ENCODE measurements around the gene PCED1B.

Gene PCED1B

DNA sequence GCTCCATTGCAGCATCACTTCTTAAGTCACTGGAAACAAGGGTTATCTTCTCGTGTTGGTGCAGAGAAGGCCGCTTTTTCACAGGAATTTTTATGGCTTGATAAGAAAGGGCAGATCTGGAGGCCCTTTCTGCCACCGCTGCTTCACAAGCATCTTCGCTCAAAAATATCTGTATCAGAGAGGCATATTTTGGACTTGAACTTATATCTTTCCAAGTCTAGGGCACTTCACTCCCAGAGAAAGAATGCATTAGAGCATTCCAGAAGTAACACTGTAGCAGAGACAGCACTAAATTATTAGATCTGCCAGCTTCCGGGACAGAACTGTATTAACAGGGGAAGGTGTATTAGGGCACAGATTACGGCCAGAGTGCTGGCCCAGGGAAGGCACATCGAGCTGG is 152.0 kb downstream of the PCED1B start:
- DNase-seq (ENCODE audit: low read depth): no peak

DNA sequence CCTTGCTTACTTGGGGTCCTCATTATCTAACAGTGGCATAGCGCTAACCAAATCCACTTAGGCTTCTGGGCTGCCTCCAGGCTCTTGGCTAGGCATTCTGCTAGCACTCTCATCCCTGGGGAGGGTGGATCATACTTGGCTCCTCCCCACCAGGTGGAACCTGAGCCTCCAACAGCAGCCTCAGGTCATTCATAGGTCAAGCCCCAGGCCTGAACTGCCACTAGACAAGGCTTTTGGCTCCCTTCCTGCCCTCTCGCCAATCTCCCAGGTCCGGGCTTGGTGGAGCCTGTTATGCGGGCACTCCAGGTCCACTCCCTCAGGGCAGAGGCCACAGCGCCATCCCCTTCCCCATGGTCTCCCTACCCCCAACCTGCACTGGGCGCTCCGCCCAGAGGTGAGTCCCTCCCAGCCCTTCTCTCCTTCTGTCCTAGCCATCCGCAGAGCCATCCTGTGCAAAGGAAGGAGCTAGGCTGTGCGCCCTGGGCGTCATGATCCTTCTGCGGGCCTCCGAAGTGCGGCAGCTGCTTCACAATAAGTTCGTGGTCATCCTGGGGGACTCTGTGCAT is 155.2 kb downstream of the PCED1B start:
- DNase-seq (ENCODE audit: low read depth): no peak

DNA sequence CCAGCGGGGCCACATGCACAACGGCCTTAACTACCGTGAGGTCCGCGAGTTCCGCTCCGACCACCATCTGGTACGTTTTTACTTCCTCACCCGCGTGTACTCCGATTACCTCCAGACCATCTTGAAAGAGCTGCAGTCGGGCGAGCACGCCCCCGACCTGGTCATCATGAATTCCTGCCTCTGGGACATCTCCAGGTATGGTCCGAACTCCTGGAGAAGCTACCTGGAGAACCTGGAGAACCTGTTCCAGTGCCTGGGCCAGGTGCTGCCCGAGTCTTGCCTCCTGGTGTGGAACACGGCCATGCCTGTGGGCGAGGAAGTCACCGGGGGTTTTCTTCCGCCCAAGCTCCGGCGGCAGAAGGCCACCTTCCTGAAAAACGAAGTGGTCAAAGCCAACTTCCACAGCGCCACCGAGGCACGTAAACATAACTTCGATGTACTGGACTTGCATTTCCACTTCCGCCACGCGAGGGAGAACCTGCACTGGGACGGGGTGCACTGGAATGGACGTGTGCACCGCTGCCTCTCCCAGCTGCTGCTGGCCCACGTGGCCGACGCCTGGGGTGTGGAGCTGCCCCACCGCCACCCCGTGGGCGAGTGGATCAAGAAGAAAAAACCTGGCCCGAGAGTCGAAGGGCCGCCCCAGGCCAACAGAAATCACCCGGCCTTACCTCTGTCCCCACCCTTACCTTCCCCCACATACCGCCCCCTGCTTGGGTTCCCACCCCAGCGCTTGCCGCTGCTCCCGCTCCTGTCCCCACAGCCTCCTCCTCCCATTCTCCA is 156.0 kb downstream of the PCED1B start:
- no peak for DNase-seq (ENCODE audit: low read depth)

DNA sequence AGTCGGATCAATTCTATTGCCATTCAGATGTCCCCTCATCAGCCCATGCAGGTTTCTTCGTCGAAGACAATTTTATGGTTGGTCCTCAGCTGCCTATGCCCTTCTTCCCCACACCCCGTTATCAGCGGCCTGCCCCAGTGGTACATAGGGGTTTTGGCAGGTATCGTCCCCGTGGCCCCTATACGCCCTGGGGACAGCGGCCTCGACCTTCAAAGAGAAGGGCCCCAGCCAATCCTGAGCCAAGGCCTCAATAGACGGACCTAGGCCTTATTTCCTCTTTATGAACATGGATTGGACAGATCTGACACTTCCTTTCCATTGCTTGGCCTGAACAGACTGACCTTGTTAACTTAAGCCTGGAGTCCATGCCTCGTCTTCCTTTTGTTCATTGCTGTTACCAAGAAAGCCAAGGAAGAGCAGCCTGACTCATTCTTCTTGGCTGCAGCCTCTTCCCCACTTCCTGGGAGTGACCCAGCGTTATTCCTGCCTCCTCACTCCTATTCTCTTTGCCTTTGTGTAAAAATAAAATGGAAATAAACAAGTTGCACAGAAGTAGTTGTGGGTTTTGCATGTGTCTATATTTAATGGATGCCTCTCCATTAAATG is 156.8 kb downstream of the PCED1B start:
- no peak for DNase-seq (ENCODE audit: low read depth)

DNA sequence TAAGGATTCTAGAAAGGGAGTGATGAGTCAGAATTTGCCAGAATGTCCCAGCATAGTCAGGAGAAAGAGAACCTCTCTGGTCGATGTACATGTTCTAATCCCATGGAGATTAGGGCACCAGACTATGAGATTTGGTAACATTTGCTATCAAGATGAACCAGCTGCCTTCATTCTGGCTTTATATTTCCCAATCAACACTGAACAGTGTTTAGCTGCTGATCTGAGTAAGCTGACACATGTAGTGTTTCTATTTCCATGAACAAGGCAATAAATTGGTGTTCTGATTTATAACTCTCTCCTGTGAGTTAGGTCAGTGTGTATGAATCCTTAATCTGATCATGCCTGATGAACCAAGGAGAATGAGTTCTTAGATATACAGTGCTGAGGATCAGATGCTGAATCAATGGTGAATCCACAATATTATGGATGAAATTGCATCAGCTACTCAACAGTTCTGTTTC is 158.4 kb downstream of the PCED1B start:
- DNase-seq (ENCODE audit: low read depth): no peak

DNA sequence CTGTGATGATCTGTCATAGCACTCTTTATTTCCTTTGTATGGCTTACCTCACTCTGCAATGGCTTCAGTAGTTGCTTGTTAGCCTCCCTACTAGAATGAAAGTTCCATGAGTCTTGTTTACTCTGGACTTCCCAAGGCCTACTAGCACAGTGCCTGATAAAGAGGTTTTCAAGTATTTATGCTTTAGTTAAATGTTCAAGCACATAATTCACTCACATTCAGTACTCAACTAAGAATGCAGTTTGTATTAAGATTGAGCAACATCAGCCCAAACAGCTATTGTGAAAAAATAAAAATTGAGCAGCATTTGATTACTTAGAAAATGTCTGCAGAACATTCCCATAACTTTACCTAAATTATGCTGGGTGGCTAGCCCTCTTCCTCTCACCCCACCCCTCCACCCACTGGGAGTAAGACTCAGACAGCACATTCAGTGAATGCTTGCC is 159.3 kb downstream of the PCED1B start:
- DNase-seq (ENCODE audit: low read depth): no peak

DNA sequence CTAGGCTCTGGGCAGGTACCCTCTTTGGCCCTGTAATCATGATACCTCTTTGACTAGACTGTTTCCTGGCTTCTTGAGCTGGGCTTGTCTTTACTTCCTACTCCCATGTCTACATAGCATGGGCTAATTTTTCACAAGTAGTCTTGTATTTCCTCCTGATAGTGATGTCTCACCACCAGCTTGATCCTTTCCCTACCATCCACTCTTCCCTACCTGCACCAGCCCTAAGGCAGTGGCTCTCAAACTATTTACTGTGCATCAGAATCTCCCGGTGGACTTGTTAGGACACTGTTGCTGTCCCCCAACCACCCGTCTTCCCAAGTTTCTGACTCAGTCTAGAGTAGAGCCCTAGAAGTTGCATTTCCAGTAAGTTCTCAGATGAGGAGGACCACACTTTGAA is 163.0 kb downstream of the PCED1B start:
- no peak for DNase-seq (ENCODE audit: low read depth)

DNA sequence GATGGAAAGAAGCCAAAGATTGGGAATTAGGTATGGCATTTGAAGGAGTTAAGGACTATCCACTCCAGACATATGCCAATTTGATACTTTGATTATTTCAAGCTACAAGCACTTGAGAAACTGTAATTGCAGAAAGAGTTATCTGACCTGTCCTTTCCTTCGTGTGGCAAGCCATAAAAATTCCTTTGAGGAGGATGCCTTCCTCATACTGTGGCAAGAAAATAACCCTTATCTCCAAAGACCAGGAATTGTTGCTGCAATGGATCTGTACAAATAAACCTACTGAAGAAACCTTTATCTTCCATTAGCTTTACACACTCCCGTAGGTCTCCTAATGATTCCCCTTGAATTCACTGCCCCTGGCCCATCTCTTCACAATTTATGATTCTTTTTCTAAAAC is 165.4 kb downstream of the PCED1B start:
- no peak for DNase-seq (ENCODE audit: low read depth)

DNA sequence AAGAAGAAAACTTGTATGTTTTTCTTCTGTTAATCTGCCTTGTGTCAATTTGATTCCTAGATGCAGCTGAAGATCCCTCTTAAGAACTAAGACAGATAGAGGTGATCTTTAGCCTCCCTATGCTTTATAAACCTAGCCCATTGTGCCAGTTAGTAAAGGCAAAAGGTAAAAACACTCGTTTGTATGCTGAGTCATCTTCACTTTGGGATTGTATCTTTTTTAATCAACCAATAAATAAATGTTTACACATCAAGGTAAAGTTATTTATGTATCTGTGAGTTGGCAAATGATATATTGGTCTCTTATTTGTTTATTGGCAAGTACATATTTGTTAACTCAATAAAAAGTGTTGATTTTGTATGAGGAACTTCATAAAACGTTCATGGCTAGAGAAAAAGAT is 166.2 kb downstream of the PCED1B start:
- no peak for DNase-seq (ENCODE audit: low read depth)

DNA sequence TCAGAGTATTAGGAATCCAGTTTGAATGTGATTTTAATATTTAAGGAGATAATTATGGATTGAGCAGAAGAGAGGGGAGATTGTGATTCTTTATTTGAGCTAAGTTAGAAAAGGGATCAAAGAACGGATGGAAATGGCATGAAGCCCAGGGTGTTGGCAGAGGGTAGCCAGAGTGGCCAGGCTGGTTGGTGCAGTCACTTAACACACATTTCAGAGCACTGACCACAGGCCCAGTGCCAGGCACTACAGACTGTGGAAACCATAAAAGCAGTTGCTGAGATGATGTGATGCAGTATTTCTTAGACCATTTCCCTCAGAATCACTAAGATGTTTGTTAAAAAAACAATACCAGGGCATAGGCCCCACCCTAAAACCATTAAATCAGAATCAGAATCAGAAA is 168.0 kb downstream of the PCED1B start:
- no peak for DNase-seq (ENCODE audit: low read depth)

DNA sequence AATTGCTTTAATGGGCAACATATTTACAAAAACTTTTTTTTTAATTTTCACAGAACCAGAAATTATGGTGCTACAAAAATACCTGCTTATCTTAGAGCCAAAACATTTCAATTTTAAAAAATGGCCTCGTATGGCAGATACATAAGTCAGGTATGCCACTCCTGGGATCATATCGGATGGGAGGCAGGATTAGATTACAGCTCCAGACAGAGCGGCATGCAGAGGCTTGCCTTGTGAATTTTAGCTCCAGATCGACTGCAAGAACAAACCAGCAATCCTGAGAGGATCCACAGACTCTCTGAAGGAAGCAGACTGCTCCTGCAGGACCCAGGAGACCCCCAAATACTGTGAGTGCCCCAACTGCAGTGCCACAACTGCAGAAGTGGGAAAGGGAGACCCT is 169.7 kb downstream of the PCED1B start:
- DNase-seq (ENCODE audit: low read depth): no peak

DNA sequence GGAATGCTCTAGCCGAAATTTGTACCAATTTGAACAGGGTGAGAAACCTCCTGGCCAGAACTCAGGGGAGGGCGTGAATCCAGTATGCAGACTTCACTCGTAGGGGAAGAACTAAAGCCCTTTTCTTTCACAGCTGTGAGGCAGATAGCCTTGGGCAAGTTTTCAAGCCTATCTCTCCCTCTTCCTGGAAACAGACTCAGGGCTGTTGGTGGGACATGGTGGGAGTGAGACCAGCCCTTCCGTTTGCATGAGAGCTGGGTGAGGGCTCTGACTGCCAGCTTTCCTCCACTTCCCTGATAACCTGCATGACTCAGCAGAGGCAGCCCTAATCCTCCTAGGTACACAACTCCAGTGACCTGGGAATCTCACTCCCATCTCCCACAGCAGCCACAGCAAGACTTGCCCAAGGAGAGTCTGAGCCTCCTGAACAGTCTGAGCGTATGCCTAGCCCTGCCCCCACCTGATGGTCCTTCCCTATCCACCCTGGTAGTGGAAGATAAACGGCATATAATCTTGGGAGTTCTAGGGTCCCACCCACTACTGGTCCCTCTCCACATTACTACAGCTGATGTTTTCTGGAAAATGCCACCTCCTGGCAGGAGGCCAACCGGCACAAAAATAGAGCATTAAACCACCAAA is 170.4 kb downstream of the PCED1B start:
- no peak for DNase-seq (ENCODE audit: low read depth)

DNA sequence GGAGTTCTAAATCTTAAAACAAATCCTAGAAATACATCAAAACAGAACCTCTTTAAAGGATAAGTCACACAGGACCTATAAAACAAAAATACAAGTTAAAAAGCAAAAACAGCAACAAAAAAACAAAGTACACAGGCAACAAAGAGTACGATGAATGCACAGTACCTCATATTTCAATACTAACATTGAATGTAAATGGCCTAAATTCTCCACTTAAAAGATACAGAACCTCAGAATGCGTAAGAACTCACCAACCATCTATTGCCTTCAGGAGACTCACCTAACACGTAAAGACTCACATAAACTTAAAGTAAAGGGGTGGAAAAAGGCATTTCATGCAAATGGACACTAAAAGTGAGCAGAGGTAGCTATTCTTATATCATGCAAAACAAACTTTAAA is 172.5 kb downstream of the PCED1B start:
- DNase-seq (ENCODE audit: low read depth): no peak

DNA sequence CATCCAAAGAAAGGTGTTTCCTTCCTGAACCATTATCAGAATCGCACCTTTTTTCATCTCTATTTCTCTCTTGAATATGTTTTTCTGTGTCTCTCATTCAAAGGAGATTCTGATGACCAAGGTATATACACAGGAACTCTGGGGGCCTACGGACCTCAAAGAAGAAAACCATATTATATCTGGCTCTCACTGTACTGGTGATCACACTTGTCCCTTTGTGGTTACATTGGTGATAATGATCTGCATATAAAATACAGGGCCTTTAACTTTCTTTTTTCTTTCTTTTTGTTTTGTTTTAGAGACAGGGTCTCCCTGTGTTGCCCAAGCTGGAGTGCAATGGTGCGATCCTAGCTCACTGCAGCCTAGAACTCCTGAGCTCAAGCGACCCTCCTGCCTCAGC is 185.5 kb downstream of the PCED1B start:
- DNase-seq (ENCODE audit: low read depth): no peak

DNA sequence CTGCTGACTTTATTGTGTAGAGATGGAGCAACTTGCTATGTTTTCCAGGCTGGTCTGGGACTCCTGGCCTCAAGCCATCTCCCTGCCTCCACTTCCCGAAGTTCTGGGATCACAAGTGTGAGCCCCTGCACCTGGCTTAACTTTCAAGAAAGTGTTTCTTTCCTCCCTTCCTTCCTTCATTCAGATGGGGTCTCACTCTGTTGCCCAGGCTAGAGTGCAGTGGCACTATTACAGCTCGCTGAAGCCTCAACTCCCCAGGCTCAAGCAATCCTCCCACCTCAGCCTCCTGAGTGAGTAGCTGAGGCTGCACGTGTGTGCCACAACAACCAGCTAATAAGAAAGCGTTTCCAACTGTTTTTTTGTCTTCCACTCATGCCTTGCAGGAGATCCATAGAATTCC is 186.0 kb downstream of the PCED1B start:
- no peak for DNase-seq (ENCODE audit: low read depth)

DNA sequence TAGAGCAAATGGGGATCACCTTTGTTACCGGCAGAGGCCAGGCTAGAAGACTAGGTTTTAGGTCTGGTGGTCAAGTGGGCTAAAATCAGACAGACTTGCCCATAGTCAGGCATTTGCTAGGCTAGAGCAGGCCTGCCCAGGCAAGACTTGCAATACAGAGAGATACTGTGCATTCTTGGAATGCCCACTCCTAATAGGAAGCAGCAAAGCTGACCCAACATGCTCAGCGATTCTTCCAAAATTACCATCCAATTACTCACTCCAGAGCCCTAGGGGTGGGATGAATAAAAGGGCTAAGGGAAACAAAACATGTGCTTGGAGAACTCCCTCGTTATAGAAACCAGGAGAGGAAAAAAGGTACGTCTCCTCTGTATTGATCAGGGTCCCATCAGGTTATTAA is 188.2 kb downstream of the PCED1B start:
- DNase-seq (ENCODE audit: low read depth): no peak

DNA sequence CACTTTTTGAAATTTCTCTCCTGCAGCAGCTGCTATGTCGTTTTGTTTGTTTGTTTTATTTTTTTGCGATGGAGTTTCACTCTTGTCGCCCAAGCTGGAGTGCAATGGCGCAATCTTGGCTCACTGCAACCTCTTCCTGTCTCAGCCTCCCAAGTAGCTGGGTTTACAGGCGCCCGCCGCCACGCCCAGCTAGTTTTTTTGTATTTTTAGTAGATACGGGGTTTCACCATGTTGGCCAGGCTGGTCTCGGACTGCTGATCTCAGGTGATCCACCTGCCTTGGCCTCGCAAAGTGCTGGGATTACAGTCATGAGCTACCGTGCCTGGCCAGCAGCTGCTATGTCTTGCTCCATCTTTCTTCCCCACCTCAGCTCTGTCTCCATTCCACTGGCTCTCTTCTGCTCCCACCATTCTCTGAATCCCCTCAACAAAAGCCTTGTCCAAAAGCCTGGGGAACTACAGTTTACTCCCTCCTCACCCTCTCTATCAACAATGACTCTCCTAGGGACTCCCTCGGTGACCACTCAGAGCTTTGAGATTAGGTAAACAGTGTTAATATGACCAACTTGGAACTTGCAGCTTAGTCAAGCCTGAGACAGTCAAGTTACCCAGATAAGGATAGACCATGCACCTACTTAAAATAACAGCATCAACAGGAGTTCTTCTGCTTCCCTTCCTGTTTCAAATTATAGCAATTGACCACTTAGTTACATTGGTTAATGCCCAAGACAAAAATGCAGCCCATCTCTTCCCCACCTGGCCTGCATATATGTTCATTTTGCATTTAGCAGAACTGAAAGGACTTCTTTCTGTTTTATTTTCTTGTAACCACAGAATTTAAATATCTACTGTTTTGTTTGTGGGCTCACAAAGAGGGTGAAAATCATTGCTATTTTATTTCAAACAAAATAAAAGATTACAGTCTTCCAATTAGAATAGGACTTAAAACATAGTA is 189.4 kb downstream of the PCED1B start:
- DNase-seq (ENCODE audit: low read depth): no peak

DNA sequence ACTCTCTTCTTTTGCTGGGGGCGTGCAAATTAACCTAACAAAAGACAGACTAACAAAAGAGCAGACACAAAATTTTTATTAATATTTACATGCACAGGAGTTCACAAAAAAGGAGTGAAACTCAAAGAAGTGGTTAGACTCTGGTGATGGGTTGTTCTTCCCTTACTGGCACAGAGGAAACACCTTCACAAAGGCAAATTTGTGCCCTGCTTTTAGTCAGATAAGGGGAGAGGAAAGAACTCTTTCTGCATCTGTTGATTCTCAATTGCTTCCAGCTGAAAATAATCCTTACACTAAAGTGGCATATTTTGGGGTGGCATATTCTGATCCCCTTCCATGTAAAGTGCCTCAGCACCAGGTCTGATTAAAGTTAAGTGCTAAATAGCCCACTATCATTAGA is 190.5 kb downstream of the PCED1B start:
- no peak for DNase-seq (ENCODE audit: low read depth)

DNA sequence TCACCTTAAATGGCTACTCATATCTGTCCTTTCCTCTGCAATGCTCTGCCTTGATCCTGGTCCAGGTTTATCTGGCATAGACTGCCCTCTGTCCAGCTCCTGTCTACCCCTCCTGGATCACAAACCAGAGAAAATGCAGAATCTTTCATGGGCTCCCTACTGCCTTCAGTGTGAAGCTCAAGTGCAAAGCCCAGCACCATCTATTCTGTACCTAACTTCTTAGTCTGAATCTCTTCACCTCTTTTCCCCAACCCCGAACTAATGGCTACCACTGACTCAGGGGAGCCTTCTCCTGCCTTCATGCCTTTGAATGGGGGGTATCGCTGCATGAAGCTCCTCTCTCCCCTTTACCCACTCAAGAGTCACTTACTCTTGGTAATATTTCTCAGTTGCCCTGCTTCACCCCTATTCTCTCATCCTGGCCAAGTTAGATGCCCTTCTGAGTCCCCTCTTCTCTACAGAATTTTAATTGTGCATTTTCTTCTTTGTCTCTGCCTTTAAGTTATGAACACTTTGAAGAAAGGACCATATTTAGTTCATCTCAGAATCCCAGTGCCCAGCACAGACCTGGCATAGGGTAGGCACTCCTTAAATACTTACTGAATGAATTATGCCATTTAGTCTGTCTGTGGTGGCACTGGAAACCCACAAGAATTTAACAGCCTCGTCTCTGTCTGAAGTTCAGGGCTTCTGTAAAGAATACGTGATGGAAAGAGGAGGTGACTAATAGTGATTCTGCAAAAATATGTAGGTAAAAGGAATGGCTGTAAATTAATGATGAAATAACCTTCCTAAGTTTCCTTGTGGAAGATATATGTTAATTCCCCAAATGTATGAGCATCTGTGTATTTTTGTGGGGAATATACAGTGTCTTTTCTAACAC is 191.6 kb downstream of the PCED1B start:
- DNase-seq (ENCODE audit: low read depth): no peak

DNA sequence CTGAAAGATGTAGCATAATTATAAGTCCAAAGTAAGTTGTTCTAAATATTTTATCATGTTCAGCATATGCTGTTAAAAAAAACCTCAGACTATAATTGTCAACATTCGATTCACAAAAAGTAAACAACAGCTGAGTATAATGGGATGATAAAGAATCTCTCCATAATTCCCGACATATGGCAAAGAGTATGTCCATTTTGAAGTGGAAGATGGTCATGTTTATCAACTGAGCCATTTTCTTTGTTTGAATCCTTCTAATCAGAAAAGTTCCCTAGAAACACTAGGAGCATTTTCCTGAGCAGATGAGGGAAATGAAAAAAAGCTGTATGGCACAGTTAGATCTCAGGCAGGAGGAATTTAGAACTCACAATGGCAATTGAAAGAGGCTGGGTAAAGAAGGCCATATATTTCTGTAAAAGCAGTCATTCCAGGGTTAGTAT is 192.4 kb downstream of the PCED1B start:
- no peak for DNase-seq (ENCODE audit: low read depth)

Measured in T-helper 22 cell (primary cell).